ENCODE measurements around the gene PRKN.

The PRKN gene

GRCh38 chr6:162364488-162364887 is 363.1 kb downstream of the PRKN start:
- no peak for DNase-seq

GRCh38 chr6:162363757-162364156 is 363.8 kb downstream of the PRKN start:
- DNase-seq: peak; percentile 64

GRCh38 chr6:162360901-162361567 is 366.5 kb downstream of the PRKN start:
- DNase-seq: no peak

- no peak for DNase-seq
Observed at GRCh38 chr6:162358625-162359024, 368.9 kb downstream of the PRKN start.

GRCh38 chr6:162345051-162345511 is 382.5 kb downstream of the PRKN start:
- no peak for DNase-seq

- DNase-seq: no peak
Observed at GRCh38 chr6:162344646-162345010, 382.9 kb downstream of the PRKN start.

- no peak for DNase-seq
Observed at GRCh38 chr6:162343936-162344645, 383.5 kb downstream of the PRKN start.

- DNase-seq: no peak
Observed at GRCh38 chr6:162343198-162343935, 384.2 kb downstream of the PRKN start.

- DNase-seq: no peak
Observed at GRCh38 chr6:162337412-162337811, 390.2 kb downstream of the PRKN start.

GRCh38 chr6:162336359-162336758 is 391.2 kb downstream of the PRKN start:
- DNase-seq: no peak

- no peak for DNase-seq
Observed at GRCh38 chr6:162332365-162332764, 395.2 kb downstream of the PRKN start.

GRCh38 chr6:162331911-162332310 is 395.7 kb downstream of the PRKN start:
- DNase-seq: no peak

- no peak for DNase-seq
Observed at GRCh38 chr6:162325826-162326225, 401.7 kb downstream of the PRKN start.

- DNase-seq: no peak
Observed at GRCh38 chr6:162325051-162325450, 402.5 kb downstream of the PRKN start.

- DNase-seq: no peak
Observed at GRCh38 chr6:162315291-162315690, 412.3 kb downstream of the PRKN start.

- DNase-seq: no peak
Observed at GRCh38 chr6:162313922-162314660, 413.5 kb downstream of the PRKN start.

- DNase-seq: no peak
Observed at GRCh38 chr6:162307865-162308264, 419.7 kb downstream of the PRKN start.

GRCh38 chr6:162306616-162307015 is 420.9 kb downstream of the PRKN start:
- DNase-seq: no peak

- DNase-seq: no peak
Observed at GRCh38 chr6:162301128-162301527, 426.4 kb downstream of the PRKN start.

- DNase-seq: no peak
Observed at GRCh38 chr6:162294029-162294428, 433.5 kb downstream of the PRKN start.

GRCh38 chr6:162292915-162293314 is 434.7 kb downstream of the PRKN start:
- no peak for DNase-seq

GRCh38 chr6:162290846-162291465 is 436.6 kb downstream of the PRKN start:
- DNase-seq: no peak

- no peak for DNase-seq
Observed at GRCh38 chr6:162289972-162290371, 437.6 kb downstream of the PRKN start.
